ENCODE data around the gene PRKCA.

PRKCA gene

DNA sequence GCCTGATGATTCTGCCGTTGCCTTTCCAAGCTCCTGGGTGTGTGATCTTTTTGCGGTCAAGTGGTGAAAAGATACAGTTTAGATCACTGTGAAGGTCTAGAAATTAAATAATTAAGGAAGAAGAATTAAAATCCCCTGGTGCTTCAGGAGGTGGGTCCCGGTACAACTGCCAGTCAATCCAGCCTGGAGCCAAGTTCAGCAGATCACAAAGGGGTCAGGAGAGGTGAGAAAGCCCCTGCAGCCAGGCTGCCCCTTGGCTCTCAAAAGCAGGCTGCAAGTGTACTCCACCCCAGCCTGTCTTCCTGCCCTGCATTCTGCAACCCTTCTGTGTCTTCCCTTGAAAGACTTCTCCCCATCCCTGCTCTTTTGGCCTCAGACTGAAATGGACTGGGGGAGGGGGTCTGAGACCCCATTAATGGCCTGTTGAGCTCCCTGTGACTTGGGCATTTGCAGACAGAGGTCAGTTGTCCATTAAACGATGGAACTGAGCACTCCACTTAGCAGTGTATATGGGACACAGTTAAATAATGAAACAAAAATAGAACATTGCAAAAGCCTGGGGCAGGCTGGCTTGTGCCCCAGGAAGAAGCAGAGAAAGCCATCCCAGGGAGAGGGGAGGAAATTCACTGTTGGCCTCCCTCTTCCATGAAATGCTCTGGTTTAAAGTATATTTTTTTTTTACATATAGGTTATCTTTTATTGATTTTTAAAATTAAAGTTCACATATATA lies 547.6 kb downstream of the PRKCA start:
- ATAC-seq = no peak

DNA sequence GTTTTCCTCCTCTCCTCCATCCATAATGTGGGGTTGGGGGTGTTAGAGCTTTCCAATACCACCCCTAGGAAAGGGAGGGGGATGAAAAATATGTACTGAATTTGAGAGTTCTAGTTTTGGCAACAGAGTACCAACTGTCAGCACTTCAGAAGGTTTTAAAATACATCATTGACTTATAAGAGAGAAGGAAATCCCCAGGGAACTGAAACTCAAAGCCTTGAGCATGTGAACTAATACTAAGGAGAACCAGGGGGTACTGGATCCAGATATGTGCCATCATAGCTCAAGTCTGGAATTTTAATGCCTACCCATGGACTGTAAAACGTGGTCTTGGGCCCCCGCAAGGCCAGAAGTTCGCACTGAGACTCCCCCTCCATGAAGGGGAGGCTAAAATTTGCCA lies 548.3 kb downstream of the PRKCA start:
- H3K4me3 Mint-ChIP-seq = no peak overlapping the region
- peaks cover 10% of the 10 kb centered on the region for H3K9me3 Mint-ChIP-seq
- no peak for DNase-seq
- no peak overlapping the region for H3K27ac Mint-ChIP-seq
- H3K36me3 Mint-ChIP-seq (ENCODE audit: low read depth) = no peaks in the 10 kb centered on the region
- ATAC-seq = no peak
- no peaks in the 10 kb centered on the region for H3K4me1 Mint-ChIP-seq
- peaks cover 3% of the 10 kb centered on the region for H3K27me3 Mint-ChIP-seq

More for the DNA sequence above, 547.6 kb downstream of the PRKCA start:
- peaks cover 10% of the 10 kb centered on the region for H3K9me3 Mint-ChIP-seq
- H3K36me3 Mint-ChIP-seq (ENCODE audit: low read depth) = no peaks in the 10 kb centered on the region
- DNase-seq = no peak
- peaks cover 3% of the 10 kb centered on the region for H3K27me3 Mint-ChIP-seq
- H3K4me3 Mint-ChIP-seq = no peak overlapping the region
- H3K27ac Mint-ChIP-seq = no peak overlapping the region
- H3K4me1 Mint-ChIP-seq = no peaks in the 10 kb centered on the region

DNA sequence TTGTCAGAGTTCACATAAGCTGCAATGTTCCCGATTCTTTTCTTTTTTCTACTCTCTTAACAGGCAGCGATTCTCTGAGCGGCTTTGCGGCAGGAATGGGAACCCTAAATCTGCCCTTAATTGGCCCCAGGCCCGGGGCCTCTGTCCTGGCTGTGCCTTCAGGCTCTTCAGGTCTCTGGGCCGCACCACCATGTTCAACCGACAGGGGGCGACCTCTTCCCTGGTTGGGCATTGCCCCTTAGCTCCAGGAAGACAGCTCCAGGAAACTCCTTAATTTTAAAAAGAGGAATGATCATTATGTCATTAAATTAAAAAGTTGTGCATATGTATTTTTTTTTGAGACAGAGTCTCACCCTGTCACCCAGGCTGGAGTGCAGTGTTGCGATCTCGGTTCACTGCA lies 552.8 kb downstream of the PRKCA start:
- H3K36me3 Mint-ChIP-seq (ENCODE audit: low read depth) = no peaks in the 10 kb centered on the region
- no peak overlapping the region for H3K27ac Mint-ChIP-seq
- H3K9me3 Mint-ChIP-seq = peaks cover 4% of the 10 kb centered on the region
- ATAC-seq (no peak), DNase-seq (peak; percentile 57)
- peaks cover 3% of the 10 kb centered on the region for H3K27me3 Mint-ChIP-seq
- H3K4me3 Mint-ChIP-seq = no peak overlapping the region
- no peaks in the 10 kb centered on the region for H3K4me1 Mint-ChIP-seq

DNA sequence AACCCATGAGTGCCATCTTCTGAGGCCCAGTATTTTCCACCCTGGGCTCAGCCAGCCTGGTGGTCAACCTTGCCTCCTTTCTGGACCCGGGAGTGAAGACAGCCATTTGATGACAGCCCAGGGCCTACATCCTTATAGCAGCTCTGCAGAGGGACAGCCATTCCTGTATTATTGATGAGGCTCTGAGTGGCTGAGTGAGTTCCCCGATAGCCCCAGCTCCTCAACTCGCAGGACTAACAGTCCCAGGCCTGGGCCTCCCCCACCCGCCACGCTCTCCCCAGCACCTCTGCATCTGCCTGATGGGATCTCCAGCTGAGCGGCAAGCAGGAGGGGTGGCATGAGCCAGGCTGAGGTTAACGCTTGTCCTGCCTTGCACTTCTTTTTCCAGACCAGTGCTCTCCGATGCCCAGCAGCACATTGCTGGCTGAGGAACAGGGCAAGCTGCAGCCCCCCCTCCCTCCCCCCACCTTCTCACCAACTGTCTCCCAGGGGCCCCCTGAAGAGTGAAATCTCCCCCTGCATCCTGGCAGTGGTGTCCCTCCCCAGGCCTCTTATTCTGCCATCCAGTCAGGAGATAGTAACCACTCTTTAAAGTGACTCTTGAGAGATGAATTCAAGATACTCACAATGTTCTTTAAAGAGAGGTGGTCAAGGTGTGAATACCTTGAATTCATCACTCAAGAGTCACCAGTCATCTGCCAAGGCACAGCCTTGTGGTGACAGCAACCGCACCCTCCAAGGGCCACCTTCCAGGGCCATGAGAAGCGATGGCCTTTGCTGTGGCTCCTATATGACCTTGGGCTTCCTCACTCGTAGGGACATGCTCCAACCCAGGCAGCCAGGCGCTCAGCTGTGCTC lies 556.0 kb downstream of the PRKCA start:
- Mint-ChIP-seq H3K36me3 (ENCODE audit: low read depth) (no peaks in the 10 kb centered on the region), H3K4me3 (no peak overlapping the region), H3K9me3 (peaks cover 4% of the 10 kb centered on the region), H3K27me3 (peaks cover 2% of the 10 kb centered on the region), H3K4me1 (peaks cover 3% of the 10 kb centered on the region), H3K27ac (no peak overlapping the region)
- DNase-seq (no peak), ATAC-seq (no peak)

DNA sequence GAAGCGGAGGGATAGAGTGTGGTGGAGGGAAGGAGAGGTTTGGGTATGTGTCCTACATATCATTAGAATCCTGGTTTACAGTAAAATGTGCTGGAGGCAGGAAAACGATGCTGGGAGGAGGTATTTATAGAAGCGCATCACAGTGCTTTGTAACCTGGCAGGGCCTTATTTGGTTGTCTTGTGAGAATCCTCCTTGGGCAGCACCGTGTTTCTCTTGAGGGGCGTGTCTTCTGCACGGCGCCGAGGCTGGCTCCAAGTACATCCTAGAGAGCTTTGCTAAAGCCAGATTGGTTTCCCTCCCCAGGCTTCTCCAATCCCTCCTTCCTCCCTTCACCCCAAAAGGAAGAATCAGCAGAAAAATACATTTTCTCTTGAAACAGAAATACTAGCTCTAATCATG lies 556.9 kb downstream of the PRKCA start:
- Mint-ChIP-seq H3K27me3 (peaks cover 4% of the 10 kb centered on the region), H3K4me3 (no peak overlapping the region), H3K9me3 (peaks cover 4% of the 10 kb centered on the region), H3K36me3 (ENCODE audit: low read depth) (no peaks in the 10 kb centered on the region), H3K4me1 (peaks cover 3% of the 10 kb centered on the region), H3K27ac (no peak overlapping the region)
- no peak for DNase-seq
- ATAC-seq = no peak

DNA sequence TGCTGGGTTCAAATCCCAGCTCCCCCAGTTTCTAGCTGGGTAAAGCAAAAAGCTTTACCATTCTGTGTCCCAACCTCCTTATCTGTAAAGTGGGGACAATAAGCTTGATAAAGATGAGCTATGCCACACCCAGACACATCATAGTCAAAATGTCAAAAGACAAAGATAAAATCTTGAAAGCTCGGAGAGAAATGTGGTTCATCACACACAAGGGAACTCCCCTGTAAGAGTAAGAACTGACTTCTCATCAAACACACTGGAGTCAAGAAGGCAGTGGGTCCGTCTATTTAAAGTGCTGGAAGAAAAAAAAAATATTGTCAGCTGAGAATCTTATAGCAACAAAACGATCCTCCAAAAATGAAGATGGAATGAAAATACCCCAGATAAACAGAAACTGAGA lies 557.8 kb downstream of the PRKCA start:
- Mint-ChIP-seq H3K27ac (no peak overlapping the region), H3K9me3 (no peaks in the 10 kb centered on the region), H3K27me3 (peaks cover 4% of the 10 kb centered on the region), H3K36me3 (ENCODE audit: low read depth) (no peaks in the 10 kb centered on the region), H3K4me3 (no peak overlapping the region), H3K4me1 (peaks cover 3% of the 10 kb centered on the region)
- DNase-seq (no peak), ATAC-seq (peak; percentile 91)
